GM19351 (cell line): ENCODE measurements around the gene DNAH12.
"Not testable (repeated sequence)": the region's sequence is repeated elsewhere in the genome, so short reads cannot be mapped to it uniquely, and the experiment has no call there.

Experiments
- ATAC-seq: cut with Tn5 transposase; IDR thresholded peaks from one replicate; pipeline ENCODE4 v1.9.1; 2021; ENCODE audit warnings: mild to moderate bottlenecking, moderate library complexity; ENCODE audit not compliant: unreplicated experiment

DNAH12 gene

DNA sequence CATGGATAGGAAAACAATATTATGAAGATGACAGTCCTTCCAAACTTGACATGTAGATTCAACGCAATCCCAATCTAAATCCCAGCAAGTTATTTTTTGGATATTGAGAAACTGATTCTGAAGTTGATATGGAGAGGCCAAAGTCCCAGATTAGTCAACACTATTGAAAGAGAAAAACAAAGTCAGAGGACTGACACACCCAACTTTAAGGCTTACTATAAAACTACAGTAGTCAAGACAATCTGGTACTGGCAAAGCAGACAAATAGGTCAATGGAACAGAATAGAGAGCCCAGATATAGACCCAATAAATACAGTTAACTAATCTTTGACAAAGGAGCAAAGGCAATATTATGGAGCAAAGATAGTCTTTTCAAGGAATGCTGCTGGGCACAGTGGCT is 132.4 kb downstream of the DNAH12 start:
- no peak for ATAC-seq

DNA sequence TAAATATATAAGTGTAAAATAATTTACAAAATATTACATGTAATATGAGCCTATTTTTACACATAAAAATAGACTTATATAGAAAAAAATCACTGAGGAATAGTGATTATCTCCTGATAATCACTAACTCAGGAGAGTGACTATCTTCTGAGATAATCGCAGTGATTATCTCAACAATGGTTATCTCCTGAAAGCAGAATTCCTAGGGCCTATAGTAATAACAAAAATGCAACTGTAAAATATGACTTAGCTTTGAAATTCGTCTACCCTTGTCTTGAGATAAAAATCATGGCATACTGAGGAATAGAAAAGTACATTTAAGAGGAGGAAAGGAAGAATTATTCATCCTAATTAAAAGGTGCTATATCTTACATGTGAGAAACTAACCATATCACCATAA is 134.7 kb downstream of the DNAH12 start:
- ATAC-seq = no peak

DNA sequence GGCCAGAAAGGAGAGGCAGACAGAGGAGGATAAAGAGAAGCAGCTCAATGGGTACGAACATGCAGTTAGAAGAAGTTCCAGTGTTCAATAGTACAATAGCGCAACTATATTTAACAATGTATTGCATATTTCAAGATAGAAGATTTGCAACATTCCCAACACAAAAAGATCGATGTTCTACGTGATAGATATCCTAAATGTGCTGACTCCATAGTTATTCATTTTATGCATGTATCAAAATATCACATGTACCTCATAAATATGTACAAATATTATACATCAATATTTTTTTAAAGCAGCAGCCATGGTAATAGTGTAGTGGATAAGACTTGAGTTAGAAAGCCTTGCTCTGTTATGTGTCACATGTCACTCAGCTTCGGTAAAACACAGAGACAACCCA is 141.5 kb downstream of the DNAH12 start:
- no peak for ATAC-seq

DNA sequence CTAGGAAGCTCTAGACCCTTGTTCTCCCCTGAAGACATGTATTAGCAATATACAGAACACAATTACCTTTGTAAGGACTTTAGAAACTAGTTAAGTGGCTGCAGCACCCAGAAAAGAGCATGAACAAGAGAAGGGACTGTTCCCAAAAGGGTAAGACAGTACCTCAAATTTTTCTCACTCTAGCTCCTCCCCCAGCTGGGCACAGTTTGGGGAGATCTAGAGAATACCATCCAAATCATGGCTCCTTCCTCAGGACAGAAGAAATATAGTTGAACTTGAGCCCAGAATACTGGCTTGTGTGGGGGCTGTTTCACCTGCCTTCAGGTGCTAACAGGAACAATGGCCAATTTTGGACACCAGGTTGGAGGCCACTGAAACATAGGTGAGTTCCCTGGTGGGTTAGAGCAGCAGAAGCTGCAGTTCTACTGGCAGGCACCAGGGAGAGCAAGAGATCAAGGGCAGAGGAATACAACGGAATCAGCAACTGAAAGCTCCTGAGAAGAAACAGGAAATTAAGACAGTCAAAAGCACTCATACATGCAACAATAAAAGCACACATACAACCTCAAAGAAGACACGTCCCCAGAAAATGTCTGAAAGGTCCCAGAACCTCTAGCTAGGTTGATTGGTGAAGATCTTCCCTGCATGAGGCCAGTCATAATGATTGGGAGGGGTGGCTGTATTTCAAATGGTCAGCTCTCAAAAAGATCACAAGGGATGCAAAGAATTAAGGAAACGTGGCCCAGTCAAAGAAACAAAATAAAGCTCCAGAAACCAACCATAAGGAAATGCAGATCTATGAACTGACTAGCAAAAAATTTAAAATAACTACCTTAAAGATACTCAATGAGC is 146.7 kb downstream of the DNAH12 start:
- peak; percentile 97 for ATAC-seq

DNA sequence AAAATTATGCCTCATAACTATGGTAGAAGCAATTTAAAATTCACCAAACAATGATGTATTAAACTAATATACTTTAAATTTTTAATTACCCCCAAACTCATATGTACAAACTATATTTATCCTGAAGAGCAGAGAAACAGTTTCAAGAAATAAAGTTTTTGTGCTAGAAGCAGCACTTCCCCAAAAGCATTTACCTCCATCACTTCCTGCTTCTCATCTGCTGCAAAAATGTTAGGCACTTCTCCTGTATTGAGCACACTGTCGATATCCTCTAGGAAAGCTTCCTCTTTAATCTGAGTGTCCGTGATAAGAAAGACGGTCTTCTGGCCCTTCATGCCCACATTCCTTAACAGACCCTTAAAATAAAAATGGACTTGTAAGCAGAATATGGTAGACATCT is 150.2 kb downstream of the DNAH12 start:
- ATAC-seq = no peak

DNA sequence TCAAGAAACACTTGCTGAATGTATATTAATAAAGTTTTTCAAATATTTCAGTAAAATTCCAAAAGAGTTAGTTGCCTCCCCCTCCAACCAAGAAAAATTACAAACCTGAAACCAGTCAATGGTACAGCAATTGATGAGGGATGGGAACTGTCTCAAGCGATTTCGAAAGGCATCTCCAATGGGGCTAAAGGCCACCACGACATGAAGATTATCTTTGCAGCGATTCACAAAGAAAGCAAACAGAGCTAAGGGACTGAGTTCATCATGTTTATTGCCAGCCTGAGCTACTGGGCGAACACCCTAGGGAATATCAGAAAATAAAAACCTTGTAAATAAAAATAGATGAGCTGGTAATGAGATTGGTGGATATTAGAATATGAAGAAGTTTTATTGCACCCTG is 152.4 kb downstream of the DNAH12 start:
- no peak for ATAC-seq

DNA sequence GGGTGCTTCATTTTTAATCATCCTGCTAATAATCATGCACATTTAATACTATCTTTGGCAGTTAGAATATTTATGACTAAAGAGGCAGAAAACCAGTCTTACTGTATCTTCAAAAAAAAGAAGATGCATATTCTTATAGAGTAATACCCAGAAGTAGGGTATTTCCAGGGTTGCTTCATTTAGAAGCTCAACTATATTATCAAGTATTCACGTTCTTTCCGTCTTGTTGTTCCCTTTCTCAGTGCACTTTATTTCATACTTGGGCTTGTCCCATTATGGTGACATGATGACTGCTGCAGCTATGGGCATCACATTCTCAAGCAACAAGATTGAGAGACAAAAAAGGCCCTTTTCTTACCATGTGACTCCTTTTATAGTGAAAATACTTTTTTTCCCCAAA is 154.9 kb downstream of the DNAH12 start:
- ATAC-seq = no peak

DNA sequence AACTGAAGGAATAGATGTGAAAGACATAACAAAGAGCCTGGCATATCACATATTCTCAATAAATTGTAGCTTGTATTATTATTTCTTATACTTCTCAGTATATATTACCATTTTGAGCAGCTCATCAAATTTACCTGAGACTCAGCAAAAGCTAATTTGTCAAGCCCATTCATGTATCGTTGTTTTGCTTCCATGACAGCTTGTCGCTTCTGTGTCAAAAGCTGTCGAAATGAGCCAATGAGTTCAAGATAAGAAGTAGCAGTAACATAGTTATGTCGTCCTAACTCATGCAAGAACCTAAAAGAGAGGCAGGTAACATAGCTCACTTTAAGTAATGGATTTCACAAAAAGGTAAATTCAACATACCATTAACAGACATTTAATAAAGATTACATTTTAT is 157.8 kb downstream of the DNAH12 start:
- ATAC-seq = no peak

DNA sequence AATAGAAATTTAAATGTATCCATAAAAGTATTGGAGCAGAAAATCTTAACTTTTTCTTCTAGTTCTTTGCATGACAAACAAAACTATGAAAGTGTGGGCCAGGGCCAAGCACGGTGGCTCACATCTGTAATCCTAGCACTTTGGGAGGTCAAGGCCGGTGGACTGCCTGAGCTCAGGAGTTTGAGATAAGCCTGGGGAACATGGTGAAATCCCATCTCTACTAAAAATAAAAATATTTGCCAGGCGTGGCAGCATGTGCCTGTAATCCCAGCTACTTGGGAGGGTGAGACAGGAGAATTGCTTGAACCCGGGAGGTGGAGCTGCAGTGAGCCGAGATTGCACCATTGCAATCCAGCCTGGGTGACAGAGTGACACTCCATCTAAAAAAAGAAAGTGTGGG is 158.6 kb downstream of the DNAH12 start:
- ATAC-seq = no peak

DNA sequence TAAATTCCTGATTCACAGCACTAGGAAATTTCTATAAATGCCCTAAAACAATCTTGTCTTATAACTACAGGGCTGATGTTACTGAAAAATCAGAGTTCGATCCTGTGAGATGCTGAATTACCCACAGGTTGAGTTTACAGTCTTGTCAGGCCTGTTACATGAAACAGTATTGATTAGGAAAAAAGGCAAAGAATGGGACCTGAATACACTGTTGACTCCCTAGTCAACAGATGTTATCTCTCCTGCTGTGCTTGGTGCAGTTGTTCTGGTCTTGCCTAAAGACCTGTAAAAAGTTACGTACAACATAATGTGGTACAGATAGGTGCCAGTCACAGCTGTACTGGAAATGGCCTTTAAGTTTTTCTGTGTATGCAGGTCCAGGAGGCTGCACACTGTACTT is 160.3 kb downstream of the DNAH12 start:
- no peak for ATAC-seq

DNA sequence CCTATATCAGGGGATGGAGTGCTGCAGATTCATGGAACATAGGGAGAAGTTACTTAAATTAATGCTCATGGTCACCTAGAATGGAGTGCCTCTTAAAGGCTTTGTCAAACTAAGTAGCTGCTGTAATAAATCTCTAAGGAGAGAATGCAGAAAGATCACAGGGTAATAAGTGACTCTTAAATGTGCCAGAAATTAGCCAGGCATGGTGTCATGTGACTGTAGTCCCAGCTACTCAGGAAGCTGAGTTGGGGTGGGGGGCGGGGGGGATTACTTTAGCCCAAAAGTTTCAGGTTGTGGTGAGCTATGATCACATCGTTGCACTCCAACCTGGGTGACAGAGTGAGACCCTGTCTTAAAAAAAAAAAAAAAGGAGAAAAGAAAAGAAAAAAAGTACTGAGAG is 160.7 kb downstream of the DNAH12 start:
- ATAC-seq = no peak

DNA sequence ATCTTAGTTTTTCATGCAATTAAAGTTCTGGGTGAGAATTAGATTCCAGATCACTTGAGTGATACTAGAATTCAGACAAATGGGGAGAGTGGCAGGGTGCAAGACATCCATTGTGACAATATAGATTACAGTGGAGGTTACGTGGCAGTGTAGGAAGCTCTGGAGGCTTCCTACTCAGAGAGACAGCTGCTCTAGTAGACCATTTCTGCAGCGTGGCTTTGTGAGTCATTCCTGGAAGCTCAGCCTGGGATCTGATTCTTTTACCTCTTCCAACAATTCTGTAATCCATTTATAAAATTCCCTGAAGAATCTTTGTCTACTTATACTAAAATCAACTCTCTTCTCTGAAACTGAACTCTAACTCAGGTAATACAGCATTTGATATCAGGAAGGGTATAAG is 161.2 kb downstream of the DNAH12 start:
- ATAC-seq = no peak

DNA sequence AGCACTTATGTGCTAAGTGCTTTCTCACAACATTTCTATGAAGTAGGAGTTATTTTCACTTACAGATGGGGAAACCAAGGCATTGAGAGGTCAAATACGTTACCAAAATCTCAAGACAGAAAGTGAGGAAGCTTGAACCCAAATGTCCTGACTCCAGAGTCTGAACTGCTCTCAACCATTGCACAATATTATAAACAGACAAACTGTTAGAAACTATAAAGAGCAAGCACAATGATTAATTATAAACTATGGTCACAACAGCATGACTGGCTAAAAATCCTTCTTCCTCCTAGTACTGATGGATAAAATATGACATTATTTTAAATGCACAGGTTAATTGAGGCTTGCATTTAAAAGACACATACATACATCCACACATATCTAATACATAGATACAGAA is 173.8 kb downstream of the DNAH12 start:
- ATAC-seq = no peak

DNA sequence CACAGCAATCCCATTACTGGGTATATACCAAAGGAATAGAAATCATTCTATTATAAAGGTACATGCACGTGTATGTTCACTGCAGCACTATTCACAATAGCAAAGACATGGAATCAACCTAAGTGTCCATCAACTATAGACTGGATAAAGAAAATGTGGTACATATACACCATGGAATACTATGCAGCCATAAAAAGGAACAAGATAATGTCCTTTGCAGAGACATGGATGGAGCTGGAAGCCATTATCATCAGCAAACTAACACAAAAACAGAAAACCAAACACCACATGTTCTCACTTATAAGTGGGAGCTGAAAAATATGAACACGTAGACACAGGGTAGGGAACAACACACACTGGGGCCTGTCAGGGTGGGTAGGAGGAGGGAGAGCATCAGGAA is 179.1 kb downstream of the DNAH12 start:
- not testable (repeated sequence) for ATAC-seq

DNA sequence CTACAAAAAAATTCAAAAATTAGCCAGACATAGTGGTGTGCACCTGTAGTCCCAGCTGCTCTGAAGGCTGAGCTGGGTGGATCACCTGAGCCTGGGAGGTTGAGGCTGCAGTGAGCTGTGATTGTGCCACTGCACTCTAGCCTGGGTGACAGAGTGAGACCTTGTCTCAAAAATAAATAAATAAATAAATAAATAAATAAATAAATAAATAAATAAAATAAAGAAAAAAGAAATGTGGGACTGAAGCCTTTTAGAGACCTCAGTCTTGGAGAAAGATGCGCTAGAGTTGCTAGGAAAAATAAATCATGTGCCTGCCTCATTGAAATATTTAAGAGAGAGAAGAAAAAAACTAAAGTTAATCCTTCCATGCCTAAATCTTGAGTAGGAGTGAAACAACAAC is 187.9 kb downstream of the DNAH12 start:
- ATAC-seq = not testable (repeated sequence)

DNA sequence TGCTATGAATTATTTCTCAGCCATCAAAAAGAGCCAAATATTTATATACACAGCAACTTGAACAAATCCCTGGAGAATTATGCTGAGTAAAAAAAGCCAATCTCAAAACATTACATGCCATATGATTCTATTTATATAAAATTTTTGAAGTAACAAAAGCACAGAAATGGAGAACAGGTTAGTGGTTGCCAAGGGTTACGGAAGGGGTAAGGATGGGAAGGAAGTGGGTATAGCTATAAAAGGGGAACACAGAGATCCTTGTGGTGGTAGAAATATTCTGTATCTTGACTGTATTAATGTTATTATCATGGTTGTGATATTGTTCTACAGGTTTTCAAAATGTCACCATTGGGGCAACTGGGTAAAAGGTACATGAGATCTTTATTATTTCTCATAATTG is 189.4 kb downstream of the DNAH12 start:
- no peak for ATAC-seq

DNA sequence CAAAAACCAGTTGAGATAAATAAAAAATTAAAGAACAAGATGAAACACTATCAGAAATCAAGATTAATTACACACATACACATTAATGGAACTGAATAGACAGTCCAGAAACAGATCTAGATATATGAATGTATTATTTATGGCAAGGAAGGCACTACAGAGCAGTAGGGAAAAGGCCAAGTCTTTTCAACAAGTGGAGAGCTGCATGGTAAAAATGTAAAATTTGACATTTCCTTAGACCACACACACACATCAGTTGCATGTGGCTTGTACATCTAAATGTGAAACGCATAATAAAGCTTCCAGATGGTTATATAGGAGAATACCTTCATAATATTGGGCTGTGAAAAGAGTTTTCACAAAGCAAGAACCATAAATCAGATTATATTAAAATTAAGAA is 193.9 kb downstream of the DNAH12 start:
- ATAC-seq = no peak

DNA sequence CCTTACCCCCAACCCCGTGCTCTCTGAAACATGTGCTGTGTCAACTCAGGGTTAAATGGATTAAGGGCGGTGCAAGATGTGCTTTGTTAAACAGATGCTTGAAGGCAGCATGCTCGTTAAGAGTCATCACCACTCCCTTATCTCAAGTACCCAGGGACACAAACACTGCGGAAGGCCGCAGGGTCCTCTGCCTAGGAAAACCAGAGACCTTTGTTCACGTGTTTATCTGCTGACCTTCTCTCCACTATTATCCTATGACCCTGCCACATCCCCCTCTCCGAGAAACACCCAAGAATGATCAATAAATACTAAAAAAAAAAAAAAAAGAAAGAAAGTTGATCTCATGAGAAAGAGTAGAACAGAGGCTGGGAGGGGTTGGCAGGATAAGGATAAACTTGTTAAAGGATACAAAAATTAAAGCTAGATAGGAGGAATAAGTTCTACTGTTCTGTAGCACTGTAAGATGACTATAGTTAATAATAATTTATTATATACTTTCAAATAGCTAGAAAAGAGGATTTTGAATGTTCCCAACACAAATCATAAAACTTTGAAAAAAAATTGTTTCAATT is 205.0 kb downstream of the DNAH12 start:
- not testable (repeated sequence) for ATAC-seq

DNA sequence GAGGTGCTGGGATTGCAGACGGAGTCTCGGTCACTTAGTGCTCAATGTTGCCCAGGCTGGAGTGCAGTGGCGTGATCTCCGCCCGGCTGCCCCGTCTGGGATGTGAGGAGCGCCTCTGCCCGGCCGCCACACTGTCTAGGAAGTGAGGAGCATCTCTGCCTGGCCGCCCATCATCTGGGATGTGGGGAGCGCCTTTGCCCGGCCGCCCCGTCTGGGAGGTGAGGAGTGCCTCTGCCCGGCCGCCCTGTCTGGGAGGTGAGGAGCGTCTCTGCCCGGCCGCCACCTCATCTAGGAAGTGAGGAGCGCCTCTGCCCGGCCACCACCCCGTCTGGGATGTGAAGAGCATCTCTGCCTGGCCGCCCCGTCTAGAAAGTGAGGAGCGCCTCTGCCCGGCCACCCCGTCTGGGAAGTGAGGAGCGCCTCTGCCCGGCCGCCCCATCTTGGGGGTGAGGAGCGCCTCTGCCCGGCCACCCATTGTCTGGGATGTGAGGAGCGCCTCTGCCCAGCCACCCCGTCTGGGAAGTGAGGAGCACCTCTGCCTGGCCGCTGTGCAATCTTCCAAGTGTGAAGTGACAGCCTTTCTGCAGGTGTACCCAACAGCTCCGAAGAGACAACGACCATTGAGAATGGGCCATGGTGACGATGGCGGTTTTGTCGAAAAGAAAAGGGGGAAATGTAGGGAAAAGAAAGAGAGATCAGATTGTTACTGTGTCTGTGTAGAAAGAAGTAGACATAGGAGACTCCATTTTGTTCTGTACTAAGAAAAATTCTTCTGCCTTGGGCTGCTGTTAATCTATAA is 205.7 kb downstream of the DNAH12 start:
- ATAC-seq = not testable (repeated sequence)

DNA sequence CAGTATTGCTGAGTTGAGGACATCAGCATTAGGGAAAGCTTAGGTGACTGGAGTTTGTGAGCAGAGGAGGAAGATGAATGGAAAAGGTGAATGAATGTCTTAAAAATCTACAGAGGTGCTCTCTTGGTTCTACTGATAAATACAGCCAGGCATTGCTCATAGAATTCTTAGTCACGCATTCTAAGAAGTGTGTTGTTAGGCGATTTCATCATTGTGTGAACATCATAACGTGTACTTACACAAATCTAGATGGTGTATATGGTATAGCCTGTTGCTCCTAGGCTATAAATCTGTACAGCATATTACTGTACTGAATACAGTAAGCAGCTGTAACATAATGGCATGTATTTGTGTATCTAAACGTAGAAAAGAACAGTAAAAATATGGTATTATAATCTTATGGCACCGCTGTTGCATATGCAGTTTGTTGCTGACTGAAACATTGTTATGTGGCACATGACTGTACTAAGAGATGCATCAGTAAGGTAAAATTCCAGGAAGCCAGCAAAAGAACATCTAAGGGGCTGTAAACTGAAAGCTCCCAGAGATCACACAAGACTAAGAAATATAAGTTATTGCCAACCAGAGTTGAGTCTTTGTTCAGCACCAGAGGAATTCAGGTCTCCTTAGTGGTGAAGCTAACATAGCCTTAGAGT is 208.7 kb downstream of the DNAH12 start:
- no peak for ATAC-seq

DNA sequence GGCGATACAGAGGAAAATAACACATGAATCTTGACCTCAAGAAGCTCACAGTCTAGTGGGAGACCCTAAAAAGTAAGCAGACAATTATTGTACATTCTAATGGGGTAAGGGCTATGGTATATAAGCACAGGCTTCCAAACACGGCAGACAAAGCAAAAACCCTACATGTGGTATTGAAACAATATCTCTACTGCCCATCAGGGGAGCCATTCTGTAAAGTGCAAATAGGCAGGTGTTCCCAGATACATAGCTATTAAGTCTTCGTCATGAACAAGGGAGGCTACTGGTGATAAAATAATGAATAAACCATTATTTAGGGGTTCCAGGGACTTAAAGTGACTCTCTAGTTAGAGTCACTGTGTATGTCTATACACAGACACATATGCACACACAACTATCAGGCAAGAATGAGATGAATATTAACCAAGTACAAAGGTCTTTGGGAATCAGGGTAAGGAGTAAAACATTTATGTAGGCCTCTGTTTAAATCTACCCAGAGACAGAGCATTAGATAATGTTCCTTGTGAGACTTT is 213.0 kb downstream of the DNAH12 start:
- ATAC-seq = no peak
